Measurements from ENCODE around the gene OSBP2.

The OSBP2 gene

DNA sequence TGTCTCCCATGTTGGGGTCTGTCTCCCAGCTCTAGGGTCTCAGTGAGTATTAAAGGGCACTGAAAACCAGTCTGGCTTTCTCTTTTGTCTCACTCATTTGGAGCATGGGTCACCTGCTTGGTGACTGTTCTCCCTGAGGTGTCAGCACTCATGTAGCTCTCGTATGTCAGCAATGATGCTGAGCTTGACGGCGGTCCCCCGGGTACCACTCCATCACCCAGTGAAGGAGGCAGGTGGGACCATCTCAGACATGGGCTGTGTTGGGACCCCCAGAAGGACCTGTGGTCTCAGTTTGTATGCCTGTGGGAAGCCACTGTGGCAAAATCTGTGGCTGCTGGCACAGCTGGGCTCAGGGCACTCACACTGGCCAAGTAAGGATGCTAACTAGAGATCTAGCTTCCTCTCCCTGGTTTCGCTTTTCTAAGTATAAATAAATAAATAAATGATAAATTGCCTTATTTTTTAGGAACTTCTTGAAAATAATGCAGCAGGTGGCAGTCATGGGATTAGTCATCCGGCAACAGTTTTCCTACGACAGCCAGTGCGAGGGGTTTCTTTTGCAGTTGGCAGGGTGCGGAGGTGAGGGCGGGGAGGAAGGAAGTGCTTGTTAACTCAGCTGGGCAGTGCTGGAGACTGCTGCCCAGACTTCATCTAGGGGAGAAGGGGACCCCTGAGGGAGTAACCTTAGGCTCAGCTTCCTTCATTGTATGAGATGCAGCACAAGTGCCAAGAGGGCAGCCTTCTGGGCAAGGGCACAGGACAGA, 48.8 kb downstream of the OSBP2 start:
- TF ChIP-seq, protein P1, sequence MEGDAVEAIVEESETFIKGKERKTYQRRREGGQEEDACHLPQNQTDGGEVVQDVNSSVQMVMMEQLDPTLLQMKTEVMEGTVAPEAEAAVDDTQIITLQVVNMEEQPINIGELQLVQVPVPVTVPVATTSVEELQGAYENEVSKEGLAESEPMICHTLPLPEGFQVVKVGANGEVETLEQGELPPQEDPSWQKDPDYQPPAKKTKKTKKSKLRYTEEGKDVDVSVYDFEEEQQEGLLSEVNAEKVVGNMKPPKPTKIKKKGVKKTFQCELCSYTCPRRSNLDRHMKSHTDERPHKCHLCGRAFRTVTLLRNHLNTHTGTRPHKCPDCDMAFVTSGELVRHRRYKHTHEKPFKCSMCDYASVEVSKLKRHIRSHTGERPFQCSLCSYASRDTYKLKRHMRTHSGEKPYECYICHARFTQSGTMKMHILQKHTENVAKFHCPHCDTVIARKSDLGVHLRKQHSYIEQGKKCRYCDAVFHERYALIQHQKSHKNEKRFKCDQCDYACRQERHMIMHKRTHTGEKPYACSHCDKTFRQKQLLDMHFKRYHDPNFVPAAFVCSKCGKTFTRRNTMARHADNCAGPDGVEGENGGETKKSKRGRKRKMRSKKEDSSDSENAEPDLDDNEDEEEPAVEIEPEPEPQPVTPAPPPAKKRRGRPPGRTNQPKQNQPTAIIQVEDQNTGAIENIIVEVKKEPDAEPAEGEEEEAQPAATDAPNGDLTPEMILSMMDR (conservative IDR thresholded peaks at IDR 0.05), result no peak
- H3K27ac ChIP-seq, result no peak overlapping the region

DNA sequence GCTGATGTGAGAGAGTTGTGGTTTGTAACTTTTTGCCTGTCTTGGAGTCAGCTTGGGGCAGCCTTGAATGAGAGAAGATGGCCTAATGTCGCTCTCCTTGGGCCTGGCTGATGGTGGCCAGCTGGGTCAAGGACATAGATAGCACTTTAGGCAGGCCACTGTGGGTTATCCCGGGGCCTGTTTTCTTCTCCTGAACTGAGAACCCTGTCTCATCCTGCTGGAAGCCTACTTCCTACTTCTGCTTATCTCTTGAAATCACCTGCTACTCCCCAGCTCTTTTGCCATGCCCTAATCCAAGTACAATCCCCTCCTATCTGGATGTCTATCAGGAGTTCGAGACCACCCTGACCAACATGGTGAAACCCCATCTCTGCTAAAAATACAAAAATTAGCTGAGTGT, 49.5 kb downstream of the OSBP2 start:
- no peak overlapping the region for H3K27ac ChIP-seq
- TF ChIP-seq, protein P1 (conservative IDR thresholded peaks at IDR 0.05), result no peak

DNA sequence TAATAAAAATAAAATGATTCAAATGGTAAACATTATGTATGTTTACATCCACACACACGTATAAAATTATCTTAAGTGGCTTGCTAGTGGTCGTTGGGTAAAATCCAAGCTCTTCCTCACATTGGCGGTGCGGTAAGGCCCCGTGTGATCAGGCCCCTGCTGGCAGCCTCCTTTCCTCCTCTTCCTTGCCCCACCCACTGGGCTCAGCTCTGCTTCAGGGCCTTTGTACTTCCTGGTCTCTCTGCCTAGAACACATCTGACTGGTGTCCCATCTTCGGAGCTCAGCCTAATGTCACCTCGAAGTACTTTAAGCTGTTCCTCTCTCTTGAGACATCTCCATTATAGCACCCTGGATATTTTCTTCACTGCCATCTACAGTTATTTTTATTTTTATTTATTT, 52.8 kb downstream of the OSBP2 start:
- TF ChIP-seq, protein P1 (conservative IDR thresholded peaks at IDR 0.05), result no peak
- H3K27ac ChIP-seq, result no peak overlapping the region

DNA sequence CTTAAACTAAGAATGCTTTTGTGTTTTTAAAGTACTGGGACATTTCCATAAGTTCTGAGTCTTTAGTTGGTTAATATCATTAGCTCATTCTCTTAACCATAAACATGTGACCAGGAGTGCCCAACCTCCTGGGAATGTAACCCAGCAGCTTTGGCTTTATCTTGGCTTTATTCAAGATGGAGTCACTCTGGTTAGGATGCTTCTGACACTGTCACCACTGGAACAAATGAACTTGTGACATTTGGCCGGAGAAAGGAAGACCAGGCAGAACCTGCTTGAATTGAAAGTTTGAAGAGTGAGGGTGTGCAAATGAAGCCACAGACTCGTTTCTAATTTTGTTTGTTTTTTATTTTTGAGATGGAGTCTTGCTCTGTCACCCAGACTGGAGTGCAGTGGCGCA, 54.6 kb downstream of the OSBP2 start:
- TF ChIP-seq, protein P1 (conservative IDR thresholded peaks at IDR 0.05), result no peak
- H3K27ac ChIP-seq, result no peak overlapping the region

DNA sequence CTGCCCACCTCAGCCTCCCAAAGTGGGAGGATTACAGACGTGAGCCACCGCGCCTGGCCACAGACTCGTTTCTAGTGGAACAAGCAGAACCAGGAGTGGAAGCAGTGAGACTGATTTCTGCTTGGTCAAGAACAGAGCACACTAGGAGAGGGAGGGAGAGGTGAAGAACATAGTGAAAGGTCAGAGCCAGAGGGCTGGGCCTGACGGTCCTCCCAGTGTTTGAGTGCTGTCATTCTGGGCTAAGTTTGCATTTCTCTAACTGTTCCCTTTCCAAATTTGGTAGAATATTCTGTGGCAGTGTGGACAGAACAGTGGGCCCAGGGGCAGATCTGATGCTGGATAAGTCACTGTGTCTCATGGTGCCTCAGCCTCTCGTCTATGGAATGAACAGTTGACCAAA, 55.2 kb downstream of the OSBP2 start:
- TF ChIP-seq, protein P1 (conservative IDR thresholded peaks at IDR 0.05), result no peak
- no peak overlapping the region for H3K27ac ChIP-seq

DNA sequence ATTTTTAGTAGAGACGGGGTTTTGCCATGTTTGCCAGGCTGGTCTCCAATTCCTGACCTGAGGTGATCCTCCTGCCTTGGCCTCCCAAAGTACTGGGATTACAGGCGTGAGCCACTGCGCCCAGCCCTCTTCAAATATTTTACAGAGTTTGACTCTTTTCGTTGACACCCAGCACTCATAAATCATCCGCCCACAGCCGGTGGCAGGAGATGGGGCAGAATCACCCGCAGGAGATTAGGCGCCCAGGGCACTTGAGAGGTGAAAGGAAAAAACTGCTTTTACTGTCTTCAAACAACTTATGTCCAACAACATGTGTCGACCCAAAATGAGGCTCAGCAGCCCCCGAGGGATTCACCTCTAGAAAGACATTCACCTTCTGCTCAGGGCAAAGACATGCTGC, 56.9 kb downstream of the OSBP2 start:
- no peak overlapping the region for H3K27ac ChIP-seq
- TF ChIP-seq, protein P1 (conservative IDR thresholded peaks at IDR 0.05), result no peak

DNA sequence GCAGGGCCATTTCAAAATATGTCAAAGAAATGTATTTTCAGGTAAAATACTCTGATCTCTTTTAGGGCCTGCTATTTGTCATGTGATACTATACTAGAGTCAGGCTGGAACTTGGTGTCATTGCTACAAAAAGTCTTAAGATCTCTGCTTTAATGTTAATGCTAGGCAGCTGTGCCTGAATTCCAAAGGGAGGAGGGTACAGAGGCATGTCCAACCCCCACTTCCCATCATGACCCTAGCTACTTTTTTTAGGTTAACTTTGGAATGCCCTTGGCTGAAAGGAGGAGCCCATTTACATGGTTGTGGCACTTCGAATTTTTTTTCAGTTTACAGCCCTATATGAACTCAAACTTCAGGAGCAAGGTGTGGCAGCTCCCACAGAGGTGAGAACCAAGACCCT, 58.1 kb downstream of the OSBP2 start:
- H3K27ac ChIP-seq, result peak overlapping the region; percentile 53; the same call in 1 of the 2 replicates
- TF ChIP-seq, protein P1 (conservative IDR thresholded peaks at IDR 0.05), result no peak

All from VCaP (cell line).